ENCODE data around the gene LAMTOR4.

DNA sequence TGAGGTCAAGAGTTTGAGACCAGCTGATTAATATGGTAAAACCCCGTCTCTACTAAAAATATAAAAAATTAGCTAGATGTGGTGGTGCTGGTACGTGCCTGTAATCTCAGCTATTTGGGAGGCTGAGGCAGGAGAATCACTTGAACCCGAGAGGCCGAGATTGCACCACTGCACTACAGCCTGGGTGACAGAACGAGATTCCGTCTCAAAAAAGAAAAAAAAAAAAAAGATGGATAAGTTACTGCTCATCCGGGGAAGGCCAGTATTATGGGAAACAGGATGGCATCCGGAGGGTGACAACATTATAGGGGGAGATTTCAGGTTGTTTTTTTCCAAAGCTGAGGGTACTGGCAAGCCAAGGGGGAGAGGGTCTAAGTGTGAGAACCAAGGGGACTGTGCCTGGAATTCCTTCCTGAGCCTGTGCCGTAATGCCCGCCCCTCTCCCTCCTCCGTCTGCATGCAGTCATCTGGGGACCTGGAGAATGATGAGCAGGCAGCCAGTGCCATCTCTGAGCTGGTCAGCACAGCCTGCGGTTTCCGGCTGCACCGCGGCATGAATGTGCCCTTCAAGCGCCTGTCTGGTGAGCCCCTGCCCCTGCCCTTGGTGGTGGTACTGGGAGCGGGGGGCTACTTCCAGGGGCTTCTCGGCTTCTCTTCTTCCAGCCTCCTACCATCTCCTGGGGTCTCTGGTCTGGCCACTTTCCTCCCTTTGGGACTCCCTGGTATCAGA is 4.4 kb downstream of the LAMTOR4 start:
- TF ChIP-seq, protein P1, sequence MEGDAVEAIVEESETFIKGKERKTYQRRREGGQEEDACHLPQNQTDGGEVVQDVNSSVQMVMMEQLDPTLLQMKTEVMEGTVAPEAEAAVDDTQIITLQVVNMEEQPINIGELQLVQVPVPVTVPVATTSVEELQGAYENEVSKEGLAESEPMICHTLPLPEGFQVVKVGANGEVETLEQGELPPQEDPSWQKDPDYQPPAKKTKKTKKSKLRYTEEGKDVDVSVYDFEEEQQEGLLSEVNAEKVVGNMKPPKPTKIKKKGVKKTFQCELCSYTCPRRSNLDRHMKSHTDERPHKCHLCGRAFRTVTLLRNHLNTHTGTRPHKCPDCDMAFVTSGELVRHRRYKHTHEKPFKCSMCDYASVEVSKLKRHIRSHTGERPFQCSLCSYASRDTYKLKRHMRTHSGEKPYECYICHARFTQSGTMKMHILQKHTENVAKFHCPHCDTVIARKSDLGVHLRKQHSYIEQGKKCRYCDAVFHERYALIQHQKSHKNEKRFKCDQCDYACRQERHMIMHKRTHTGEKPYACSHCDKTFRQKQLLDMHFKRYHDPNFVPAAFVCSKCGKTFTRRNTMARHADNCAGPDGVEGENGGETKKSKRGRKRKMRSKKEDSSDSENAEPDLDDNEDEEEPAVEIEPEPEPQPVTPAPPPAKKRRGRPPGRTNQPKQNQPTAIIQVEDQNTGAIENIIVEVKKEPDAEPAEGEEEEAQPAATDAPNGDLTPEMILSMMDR (IDR thresholded peaks at IDR 0.05) = no peak
- TF ChIP-seq, protein P2, sequence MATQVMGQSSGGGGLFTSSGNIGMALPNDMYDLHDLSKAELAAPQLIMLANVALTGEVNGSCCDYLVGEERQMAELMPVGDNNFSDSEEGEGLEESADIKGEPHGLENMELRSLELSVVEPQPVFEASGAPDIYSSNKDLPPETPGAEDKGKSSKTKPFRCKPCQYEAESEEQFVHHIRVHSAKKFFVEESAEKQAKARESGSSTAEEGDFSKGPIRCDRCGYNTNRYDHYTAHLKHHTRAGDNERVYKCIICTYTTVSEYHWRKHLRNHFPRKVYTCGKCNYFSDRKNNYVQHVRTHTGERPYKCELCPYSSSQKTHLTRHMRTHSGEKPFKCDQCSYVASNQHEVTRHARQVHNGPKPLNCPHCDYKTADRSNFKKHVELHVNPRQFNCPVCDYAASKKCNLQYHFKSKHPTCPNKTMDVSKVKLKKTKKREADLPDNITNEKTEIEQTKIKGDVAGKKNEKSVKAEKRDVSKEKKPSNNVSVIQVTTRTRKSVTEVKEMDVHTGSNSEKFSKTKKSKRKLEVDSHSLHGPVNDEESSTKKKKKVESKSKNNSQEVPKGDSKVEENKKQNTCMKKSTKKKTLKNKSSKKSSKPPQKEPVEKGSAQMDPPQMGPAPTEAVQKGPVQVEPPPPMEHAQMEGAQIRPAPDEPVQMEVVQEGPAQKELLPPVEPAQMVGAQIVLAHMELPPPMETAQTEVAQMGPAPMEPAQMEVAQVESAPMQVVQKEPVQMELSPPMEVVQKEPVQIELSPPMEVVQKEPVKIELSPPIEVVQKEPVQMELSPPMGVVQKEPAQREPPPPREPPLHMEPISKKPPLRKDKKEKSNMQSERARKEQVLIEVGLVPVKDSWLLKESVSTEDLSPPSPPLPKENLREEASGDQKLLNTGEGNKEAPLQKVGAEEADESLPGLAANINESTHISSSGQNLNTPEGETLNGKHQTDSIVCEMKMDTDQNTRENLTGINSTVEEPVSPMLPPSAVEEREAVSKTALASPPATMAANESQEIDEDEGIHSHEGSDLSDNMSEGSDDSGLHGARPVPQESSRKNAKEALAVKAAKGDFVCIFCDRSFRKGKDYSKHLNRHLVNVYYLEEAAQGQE (IDR thresholded peaks at IDR 0.05; ENCODE audit: insufficient read depth in 1 of 2, low read depth in 2 of 2, low read length in 1 of 2) = no peak
- TF ChIP-seq POLR2AphosphoS5 (IDR thresholded peaks at IDR 0.05; ENCODE audit: low read depth, low read length) (no peak; the same call in none of the 2 replicates), TCF7L2 (IDR thresholded peaks at IDR 0.05; ENCODE audit: low read depth, low read length) (no peak)
